Peyer's patch (tissue), 4 donors: ENCODE data around the gene CHAC1. TPM values are rescaled to one million over a fixed set of nuclear protein-coding genes. Genes with fewer than 3 reads are reported as not detected.
A peak's percentile ranks its signal among the peaks of the same experiment; 100 is the strongest.

Experiments used
- DNase-seq, 3 donors: peaks; one replicate each; pipeline ENCODE4 v3.0.0-alpha.2; 2017 to 2019
- H3K27ac ChIP-seq, 4 donors: fragments of 200-600 bp; sonication (generic); one replicate each; pipeline ENCODE4 v1.5.1; 2016 to 2019
- H3K27me3 ChIP-seq, 2 donors: fragments of 200-600 bp; sonication (generic); one replicate each; pipeline ENCODE4 v1.5.1; 2019
- H3K36me3 ChIP-seq, 3 donors: fragments of 200-600 bp; sonication (generic); one replicate each; pipeline ENCODE4 v1.5.1; 2016 to 2019
- H3K4me1 ChIP-seq, 4 donors: fragments of 200-600 bp; sonication (generic); one replicate each; pipeline ENCODE4 v1.5.1; 2016 to 2019
- H3K4me3 ChIP-seq, 4 donors: fragments of 200-600 bp; sonication (generic); 1 replicate in 3 of 4; 2 replicates in 1 of 4; pipeline ENCODE4 v1.5.1; 2016 to 2019; ENCODE audit warnings: mild to moderate bottlenecking in 1 of 4
- H3K9me3 ChIP-seq, 4 donors: fragments of 200-600 bp; sonication (generic); one replicate each; pipeline ENCODE4 v1.5.1; 2016 to 2019; ENCODE audit warnings: mild to moderate bottlenecking in 1 of 4
- CTCF ChIP-seq, 6 experiments: fragments of 450-650 bp in 4 of 6; fragments of 200-600 bp in 2 of 6; sonication (generic) in 1 of 6; IDR thresholded peaks; one replicate each; pipeline ENCODE4 v1.5.1; 2017 to 2019; ENCODE audit warnings: antibody characterized with exemption in 6 of 6, mild to moderate bottlenecking in 3 of 6, moderate library complexity in 1 of 6
- POLR2A ChIP-seq, 2 donors: fragments of 450-650 bp; IDR thresholded peaks; one replicate each; pipeline ENCODE4 v1.5.1; 2017; ENCODE audit warnings: antibody characterized with exemption in 2 of 2, mild to moderate bottlenecking in 2 of 2, moderate library complexity in 2 of 2
- total RNA-seq, 4 donors: library from RNA; depleted of rRNA; stranded (reverse); fragments of >200 nt; gene quantifications; one replicate each; pipeline ENCODE4 v1.1.0, GENCODE V29; 2016

Gene CHAC1
- total RNA-seq, 4 donors from 2014 or later, result 2.4 TPM; not detected in 3

DNA sequence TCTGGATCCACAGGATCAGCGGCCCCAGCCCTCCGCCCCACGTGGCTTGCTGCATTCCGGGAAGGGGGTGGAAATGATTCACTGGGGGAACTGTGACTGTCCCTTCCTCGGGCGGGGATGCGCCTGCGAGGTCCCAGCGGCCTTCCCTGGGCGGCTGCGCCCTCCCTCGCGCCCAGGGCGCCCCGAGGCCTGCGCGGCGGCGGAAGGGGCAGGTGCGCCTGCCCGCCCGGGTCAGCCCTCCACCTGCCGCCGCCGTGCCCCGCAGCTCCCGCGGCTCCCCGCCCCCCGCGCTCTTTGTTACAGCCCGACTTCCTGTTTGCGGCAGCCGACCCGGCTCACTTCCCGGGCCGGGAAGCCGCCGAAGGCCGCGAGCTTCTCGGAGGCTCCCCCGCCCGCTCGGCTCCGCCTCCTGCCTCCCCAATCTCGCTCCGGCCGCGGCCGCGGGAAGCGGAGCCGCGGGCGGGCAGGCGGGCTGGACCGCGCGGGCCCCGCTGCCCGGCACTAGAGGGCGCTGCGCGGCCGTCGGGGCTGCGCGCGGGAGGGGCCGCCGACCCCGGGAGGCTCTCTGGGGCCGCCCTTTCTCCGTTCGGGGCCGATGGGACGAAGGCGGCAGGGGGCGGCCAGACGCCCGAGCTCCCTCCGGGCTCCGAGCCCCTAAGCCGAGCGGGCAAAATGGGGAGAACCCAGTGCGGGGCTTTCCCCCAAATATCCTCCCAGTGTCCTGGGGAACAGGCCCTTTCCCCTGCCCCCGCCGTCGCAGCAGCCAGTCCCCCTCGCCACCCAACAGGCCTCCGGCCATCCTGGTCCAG is 11.5 kb upstream of the CHAC1 start:
- Histone ChIP-seq H3K9me3 (no peaks in the 10 kb centered on the region), H3K4me1 (peaks cover 0 to 33% (median 12%) of the 10 kb centered on the region in 4 donors), H3K4me3 (peak overlapping the region; percentile 53 to 81 (median 60)), H3K27ac (peak overlapping the region; percentile 79 to 94 (median 80)), H3K36me3 (peaks cover 0 to 13% (median 0%) of the 10 kb centered on the region in 3 donors), H3K27me3 (no peaks in the 10 kb centered on the region)
- DNase-seq, result peak; percentile 67 to 88 (median 87)
- TF ChIP-seq POLR2A (IDR thresholded peaks at IDR 0.05) (peak; percentile 12 to 47), CTCF (IDR thresholded peaks at IDR 0.05) (peak; percentile 6 to 97 (median 68))

DNA sequence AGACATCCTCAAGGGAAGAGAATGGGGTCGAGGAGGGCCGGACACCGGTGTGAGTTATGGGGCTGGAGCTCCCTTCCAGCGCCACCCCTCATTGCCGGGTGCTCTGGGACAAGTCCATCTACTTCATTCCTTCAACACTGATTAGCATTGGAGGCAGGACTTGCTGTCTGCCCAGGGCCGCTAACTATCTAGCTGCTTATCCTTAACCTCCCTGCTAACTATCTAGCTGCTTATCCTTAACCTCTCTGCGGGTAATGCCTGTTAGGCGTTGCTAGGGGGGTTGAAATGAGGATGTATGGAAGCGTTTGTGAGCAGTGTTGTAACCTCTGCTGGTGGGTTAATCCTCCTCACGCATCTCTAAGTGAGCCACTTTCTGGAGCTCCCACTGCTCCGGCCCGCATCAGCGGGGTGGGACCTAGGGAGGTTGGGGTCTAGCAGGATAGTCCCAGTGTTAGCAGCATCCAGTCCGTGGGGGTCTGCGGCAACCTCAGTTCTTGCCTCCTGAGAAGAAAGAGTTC is 10.9 kb upstream of the CHAC1 start:
- H3K9me3 ChIP-seq, result no peaks in the 10 kb centered on the region
- peaks cover 0 to 33% (median 12%) of the 10 kb centered on the region in 4 donors for H3K4me1 ChIP-seq
- peaks cover 0 to 6% (median 0%) of the 10 kb centered on the region in 3 donors for H3K36me3 ChIP-seq
- H3K27me3 ChIP-seq, result no peaks in the 10 kb centered on the region
- H3K4me3 ChIP-seq, result peak overlapping the region; percentile 53 to 81 (median 60)
- no peak for DNase-seq
- no peak for TF ChIP-seq CTCF (IDR thresholded peaks at IDR 0.05)
- no peak for TF ChIP-seq POLR2A (IDR thresholded peaks at IDR 0.05)
- H3K27ac ChIP-seq, result peak overlapping the region; percentile 79 to 94 (median 80)

DNA sequence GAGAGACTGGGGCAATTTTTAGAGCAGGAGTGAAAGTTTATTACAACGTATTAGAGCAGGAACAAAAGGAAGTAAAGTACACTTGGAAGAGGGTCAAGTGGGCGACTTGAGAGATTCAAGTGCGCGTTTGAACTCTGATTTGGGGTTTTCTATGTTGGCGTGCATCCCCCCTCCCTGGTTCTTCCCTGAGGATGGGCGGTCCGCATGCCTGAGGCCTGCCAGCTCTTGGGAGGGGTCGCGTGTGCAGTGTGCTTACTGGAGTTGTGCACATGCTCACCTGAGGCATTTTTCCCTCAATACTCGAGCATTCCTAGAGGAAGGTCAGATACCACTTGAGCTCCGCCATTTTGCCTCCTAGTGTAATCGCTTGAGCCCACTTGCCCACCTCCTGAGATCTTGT is 10.4 kb upstream of the CHAC1 start:
- TF ChIP-seq CTCF (IDR thresholded peaks at IDR 0.05) (no peak), POLR2A (IDR thresholded peaks at IDR 0.05) (no peak)
- no peak overlapping the region for H3K27ac ChIP-seq
- H3K4me1 ChIP-seq, result peaks cover 0 to 33% (median 12%) of the 10 kb centered on the region in 4 donors
- H3K9me3 ChIP-seq, result no peaks in the 10 kb centered on the region
- no peak for DNase-seq
- H3K4me3 ChIP-seq, result peak overlapping the region in 2 of 4 donors; percentile 58 to 61
- no peaks in the 10 kb centered on the region for H3K27me3 ChIP-seq
- peaks cover 0 to 1% (median 0%) of the 10 kb centered on the region in 3 donors for H3K36me3 ChIP-seq

- Histone ChIP-seq H3K4me1 (peaks cover 0 to 28% (median 12%) of the 10 kb centered on the region in 4 donors), H3K9me3 (no peaks in the 10 kb centered on the region), H3K4me3 (no peak overlapping the region), H3K36me3 (no peaks in the 10 kb centered on the region), H3K27me3 (no peaks in the 10 kb centered on the region), H3K27ac (no peak overlapping the region)
- no peak for TF ChIP-seq CTCF (IDR thresholded peaks at IDR 0.05)
- DNase-seq, result no peak
Observed at GRCh38 chr15:40943764-40944365, 9.4 kb upstream of the CHAC1 start.

DNA sequence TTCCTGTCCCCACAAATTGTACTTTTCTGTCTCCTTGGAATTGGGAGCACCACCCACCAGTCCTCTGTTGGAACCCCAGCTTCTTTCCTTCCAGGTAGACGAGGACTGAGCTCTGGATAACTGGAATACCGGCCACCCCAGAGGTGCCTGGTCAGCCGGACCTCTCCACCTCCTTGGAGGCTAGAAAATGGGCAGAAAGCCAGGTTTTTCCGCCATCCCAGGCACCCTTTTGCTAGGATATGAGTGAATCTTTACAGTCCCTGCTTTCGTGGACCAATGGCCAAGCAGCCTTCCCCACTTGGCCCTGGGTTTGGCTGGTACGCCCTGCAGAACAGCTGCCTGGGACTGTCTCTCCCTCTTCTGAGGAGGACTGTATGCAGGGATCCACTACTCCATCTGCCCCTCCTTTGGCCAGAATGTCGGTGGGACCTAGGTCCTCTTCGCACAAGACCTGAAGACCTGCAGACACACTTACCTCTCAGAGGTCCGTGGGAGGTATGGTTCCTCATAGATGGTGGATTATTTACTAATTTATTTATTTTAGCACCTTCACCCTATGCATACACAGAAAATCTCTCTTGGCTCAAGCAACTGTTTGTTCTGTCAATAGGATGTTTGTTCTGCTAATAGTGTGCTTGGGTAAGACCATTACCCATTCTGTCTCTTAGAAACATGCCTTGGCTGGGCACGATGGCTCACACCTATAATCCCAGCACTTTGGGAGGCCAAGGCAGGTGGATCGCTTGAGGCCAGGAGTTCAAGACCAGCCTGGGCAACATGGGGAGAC is 8.6 kb upstream of the CHAC1 start:
- no peak overlapping the region for H3K4me3 ChIP-seq
- H3K27me3 ChIP-seq, result no peaks in the 10 kb centered on the region
- no peak for DNase-seq
- H3K27ac ChIP-seq, result no peak overlapping the region
- H3K4me1 ChIP-seq, result peaks cover 0 to 28% (median 12%) of the 10 kb centered on the region in 4 donors
- H3K9me3 ChIP-seq, result no peaks in the 10 kb centered on the region
- TF ChIP-seq CTCF (IDR thresholded peaks at IDR 0.05), result no peak
- TF ChIP-seq POLR2A (IDR thresholded peaks at IDR 0.05), result no peak
- no peaks in the 10 kb centered on the region for H3K36me3 ChIP-seq
